Epithelial cell of esophagus (primary cell): Measurements from ENCODE around the gene TLX1.

Source experiments
- DNase-seq: peaks from one replicate; pipeline ENCODE4 v3.0.0; 2010; ENCODE audit warnings: low read depth
- H3K4me3 ChIP-seq: 2 replicates; pipeline ENCODE4 v1.5.1; 2011; ENCODE audit warnings: mild to moderate bottlenecking, low read length, control low read depth
- TF ChIP-seq, protein P1 (sequence below): IDR thresholded peaks from 2 replicates; pipeline ENCODE4 v1.5.1; 2011; ENCODE audit warnings: low read depth, mild to moderate bottlenecking, low read length, control low read depth, inconsistent platforms; ENCODE audit not compliant: insufficient read depth; ENCODE audit errors: missing control alignments

Gene TLX1

DNA sequence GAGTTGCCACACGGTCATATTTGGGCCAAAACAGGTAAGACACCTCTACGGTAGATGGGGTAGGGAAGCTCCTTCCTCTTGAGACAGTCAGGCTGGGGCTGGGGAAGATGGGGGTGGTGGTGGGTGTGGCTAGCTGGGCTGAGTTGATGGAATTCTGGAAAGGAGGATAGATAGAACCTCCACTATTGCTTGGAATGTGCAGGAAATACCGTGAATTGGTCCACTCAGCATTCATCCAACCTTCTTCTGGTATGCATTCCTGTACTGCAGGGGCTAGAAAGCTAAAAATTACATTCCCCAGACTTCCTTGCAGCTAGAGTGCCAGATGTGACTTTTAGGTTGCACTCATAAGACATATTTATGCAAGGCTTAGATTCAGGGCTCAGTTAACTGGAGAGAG, 24.8 kb downstream of the TLX1 start:
- H3K4me3 ChIP-seq: no peak overlapping the region
- DNase-seq: no peak
- TF ChIP-seq, protein P1, sequence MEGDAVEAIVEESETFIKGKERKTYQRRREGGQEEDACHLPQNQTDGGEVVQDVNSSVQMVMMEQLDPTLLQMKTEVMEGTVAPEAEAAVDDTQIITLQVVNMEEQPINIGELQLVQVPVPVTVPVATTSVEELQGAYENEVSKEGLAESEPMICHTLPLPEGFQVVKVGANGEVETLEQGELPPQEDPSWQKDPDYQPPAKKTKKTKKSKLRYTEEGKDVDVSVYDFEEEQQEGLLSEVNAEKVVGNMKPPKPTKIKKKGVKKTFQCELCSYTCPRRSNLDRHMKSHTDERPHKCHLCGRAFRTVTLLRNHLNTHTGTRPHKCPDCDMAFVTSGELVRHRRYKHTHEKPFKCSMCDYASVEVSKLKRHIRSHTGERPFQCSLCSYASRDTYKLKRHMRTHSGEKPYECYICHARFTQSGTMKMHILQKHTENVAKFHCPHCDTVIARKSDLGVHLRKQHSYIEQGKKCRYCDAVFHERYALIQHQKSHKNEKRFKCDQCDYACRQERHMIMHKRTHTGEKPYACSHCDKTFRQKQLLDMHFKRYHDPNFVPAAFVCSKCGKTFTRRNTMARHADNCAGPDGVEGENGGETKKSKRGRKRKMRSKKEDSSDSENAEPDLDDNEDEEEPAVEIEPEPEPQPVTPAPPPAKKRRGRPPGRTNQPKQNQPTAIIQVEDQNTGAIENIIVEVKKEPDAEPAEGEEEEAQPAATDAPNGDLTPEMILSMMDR: no peak

GRCh38 chr10:101157756-101158458, 26.8 kb downstream of the TLX1 start:
- H3K4me3 ChIP-seq: no peak overlapping the region
- no peak for DNase-seq

DNA sequence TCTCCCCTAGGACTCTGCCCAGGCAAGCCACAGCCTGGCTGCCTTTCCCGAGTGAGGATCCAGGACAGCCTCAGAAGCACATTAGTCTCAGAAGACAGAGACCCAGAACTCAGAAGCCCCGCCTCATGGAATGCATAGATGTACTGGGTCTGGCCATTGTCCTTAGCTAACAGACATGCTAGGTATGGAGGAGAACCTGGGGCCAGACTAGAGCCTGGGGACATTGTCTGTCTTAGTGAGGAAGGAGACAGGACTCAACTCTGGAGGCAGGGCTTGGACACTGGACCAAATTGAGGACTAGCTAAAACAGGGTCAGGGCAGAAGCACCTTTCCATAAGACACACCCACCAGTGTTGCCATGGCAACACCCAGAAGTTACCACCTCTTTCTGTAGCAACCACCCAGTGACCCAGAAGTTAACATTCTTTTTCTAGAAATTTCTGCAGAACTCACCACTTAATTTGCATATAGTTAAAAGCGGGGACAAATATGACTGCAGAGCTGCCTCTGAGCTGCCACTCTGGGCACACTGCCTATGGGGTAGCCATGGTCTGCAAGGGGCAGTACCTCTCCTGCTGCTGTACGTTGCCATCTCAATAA, 27.5 kb downstream of the TLX1 start:
- TF ChIP-seq, protein P1: no peak
- DNase-seq: no peak
- no peak overlapping the region for H3K4me3 ChIP-seq

More at GRCh38 chr10:101157756-101158458, 26.8 kb downstream of the TLX1 start:
- TF ChIP-seq, protein P1: no peak

DNA sequence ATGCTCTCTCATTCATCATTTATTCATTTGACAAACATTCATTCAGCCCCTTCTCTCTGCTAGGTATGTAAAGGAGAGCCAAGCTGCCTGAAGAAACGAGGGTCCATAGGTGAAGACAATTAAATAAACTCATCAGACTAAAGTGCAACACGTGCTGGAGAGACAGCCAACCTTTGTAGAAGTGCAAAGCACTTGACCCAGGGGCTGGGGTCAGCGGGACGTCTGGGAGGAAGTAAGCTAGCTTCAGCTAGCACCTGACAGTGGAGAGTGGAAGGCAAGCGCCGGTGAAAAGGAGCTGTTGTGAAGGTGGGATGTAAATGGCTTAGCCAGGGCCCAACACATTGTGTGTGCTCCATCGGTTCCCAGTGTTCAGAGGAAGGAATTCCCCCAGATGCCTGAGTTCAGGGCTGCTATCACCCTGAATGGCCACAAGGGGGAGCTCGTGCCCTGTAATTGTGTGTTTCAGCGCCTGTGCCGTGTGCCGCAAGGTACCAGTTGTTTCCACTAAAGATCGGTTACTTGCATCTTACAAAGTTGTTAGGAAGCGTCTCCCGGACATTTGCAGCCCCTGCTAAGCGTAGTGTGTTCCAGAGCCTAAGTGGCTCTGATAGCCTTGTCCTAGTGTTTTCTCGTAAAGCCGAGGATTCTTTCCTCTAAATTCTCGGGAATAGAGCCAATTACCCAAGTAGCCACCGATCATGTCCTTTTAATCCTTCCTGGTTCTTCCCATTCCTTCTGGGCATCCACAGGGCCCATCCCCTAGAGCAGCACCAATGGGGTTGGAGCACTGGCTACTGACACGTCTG, 30.6 kb downstream of the TLX1 start:
- peak overlapping the region; percentile 20 for H3K4me3 ChIP-seq
- peak; percentile 77 for DNase-seq
- TF ChIP-seq, protein P1: peak; percentile 94

- no peak for DNase-seq
- TF ChIP-seq, protein P1: no peak
- H3K4me3 ChIP-seq: no peak overlapping the region
Measured at GRCh38 chr10:101162677-101163076, 31.6 kb downstream of the TLX1 start.

DNA sequence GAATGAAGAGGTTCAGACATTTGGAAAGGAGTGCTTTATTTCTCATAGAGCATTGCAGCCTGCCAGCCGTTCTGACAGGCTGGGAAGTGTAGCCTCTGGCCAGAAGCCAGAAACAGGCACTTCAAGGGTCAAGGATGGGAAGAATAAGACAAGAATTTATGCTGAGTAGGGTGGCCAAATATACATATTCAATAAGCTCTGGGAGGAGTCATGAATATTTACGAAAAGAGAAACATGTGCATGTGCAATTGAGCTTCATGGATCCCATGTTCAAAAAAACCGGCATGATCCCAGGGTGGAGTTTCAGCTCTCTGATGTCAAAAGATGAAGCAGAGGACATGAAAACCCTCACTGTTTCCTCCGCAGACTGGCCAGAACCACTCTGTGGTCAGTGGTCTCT, 32.9 kb downstream of the TLX1 start:
- no peak overlapping the region for H3K4me3 ChIP-seq
- no peak for DNase-seq
- TF ChIP-seq, protein P1: no peak
